GM20000 (cell line): ENCODE measurements around the gene ANK3.

ENCODE experiments used
- DNase-seq: peaks from one replicate; pipeline ENCODE4 v3.0.0; 2012; ENCODE audit warnings: low spot score
- TF ChIP-seq, protein P1 (sequence below): IDR thresholded peaks from 2 replicates; pipeline ENCODE4 v1.5.1; 2012; ENCODE audit warnings: mild to moderate bottlenecking, control low read depth; ENCODE audit errors: extremely low read depth, missing control alignments

ANK3 gene

DNA sequence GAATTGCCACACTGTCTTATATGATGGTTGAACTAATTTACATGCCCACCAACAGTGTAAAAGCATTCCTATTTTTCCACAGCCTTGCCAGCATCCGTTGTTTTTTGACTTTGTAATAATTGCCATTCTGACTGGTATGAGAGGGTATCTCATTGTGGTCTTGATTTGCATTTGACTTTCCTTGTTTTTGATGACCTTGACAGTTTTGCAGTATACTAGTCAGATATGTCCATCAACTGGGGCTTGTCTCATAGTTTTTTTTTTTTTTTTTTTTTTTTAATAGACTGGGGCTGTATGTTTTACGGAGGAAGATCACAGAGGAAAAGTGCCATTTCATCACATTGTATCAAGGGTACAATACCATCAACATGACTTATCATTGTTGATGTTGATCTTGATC, 220.6 kb downstream of the ANK3 start:
- TF ChIP-seq, protein P1, sequence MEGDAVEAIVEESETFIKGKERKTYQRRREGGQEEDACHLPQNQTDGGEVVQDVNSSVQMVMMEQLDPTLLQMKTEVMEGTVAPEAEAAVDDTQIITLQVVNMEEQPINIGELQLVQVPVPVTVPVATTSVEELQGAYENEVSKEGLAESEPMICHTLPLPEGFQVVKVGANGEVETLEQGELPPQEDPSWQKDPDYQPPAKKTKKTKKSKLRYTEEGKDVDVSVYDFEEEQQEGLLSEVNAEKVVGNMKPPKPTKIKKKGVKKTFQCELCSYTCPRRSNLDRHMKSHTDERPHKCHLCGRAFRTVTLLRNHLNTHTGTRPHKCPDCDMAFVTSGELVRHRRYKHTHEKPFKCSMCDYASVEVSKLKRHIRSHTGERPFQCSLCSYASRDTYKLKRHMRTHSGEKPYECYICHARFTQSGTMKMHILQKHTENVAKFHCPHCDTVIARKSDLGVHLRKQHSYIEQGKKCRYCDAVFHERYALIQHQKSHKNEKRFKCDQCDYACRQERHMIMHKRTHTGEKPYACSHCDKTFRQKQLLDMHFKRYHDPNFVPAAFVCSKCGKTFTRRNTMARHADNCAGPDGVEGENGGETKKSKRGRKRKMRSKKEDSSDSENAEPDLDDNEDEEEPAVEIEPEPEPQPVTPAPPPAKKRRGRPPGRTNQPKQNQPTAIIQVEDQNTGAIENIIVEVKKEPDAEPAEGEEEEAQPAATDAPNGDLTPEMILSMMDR, result no peak
- no peak for DNase-seq

DNA sequence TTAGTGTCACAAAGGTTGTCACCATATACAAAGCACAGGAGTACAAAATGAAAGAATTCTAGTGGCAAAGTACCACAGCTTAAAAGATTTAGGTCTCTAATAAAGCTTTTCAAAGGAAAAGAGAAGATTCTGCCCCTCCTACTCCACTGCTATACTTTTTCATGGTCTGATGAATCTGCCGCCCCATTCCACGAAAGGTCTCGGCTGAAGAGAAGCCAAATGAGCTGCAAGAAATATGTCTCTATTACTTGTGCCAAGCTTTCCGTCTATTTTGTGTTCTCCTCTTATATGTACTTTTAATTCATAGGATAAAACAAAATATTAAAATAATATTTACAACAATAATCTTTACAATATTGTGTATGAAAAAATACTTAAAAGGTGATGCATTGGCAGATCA, 222.6 kb downstream of the ANK3 start:
- TF ChIP-seq, protein P1, result no peak
- DNase-seq, result no peak

DNA sequence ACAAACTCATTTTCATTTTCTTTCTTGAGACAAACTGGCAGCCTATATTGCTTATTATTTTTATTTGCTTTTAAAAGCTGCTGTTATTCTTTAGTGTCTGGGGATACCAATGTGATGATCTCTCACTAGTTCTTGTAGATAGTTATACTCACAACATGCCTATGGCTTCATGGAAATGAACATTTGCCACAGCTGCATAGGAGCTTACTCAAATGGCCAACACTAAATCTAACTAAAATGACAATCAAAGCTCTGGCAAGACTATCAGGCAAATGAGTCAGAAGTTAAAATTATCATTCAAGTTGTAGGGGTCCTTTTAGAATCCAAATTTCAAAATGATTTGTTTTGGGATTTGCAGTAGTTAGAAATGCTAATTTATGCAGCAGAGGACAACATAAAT, 225.9 kb downstream of the ANK3 start:
- TF ChIP-seq, protein P1, result no peak
- no peak for DNase-seq

DNA sequence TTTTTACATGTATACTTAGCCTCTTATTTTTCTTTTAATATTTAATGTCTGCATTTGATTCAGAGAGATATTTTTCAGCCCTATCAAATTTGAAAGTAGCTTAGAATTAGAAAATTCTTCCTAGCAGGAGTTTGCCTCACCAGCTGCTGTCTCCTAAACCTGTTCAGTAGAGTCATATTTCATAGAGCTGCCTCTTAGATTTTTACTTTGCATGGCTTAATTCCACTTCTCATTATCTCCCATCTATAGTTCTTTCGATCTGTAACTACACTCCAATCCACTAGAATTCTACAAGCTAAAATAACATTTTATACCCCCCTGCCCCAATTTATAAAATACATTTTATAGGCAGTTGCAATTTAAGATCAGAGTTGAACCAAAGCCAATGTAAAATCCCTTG, 227.0 kb downstream of the ANK3 start:
- DNase-seq, result no peak
- TF ChIP-seq, protein P1, result no peak

DNA sequence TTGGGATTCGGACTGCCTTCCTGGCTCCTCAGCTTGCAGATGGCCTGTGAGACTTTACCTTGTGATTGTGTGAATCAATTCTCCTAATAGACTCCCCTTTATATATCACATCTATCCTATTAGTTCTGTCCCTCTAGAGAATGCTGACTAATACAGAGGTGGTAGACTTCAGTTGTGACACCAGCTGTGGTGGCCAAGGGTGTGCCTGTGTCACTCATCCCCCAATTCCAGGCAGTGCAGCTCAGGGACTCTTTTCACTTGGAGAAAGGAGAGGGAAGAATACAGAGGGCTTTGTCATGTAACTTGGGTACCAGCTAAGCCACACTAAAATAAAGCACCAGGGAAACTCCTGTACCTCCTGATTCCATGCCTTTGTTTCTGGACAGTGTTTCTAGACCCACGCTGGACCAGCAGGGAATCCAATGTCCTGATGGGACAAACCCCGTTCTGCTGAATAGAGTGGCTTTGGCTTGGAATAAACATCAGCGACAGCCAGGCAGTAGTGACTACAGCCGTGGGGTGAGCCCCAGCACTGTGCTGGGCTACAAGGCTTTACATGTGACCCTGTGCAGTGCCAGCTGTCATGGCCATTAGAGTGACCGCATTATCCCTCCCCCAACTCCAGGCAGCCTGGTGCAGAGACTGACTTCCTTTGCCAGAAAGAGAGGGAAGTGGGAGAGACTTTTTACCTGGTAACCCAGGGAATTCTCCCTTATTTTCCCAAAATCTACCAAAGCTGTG, 233.6 kb downstream of the ANK3 start:
- DNase-seq, result no peak
- TF ChIP-seq, protein P1, result no peak

DNA sequence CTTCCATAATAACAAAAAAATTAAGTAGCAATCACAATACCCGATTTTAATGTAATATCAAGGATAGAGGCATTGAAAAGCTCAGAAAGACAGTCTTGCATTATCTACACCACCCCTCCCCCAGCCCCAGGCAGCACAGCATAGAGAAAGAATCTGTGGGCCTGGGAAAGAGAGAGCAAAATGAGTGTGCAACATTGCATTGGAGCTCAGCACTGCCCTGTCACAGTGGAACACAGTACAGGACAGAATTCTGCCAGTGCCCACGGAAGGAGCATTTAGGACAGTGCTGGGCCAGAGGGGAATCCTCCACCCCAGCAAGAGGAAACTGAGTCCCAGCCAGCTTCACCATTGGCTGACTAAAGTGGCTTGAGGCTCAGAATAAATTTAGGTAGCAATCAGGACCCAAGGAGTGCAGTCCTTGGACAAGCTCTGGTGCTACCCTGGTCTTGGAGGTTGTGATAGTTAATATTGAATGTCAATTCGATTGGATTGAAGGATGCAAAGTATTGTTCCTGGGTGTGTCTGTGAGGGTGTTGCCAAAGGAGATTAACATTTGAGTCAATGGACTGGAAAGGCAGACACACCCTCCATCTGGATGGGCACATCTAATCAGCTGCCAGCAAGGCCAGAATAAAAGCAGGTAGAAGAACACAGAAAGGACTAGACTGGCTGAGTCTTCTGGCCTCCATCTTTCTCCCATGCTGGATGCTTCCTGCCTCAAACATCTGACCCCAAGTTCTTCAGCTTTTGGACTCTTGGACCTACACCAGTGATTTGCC, 234.4 kb downstream of the ANK3 start:
- TF ChIP-seq, protein P1, result no peak
- no peak for DNase-seq

DNA sequence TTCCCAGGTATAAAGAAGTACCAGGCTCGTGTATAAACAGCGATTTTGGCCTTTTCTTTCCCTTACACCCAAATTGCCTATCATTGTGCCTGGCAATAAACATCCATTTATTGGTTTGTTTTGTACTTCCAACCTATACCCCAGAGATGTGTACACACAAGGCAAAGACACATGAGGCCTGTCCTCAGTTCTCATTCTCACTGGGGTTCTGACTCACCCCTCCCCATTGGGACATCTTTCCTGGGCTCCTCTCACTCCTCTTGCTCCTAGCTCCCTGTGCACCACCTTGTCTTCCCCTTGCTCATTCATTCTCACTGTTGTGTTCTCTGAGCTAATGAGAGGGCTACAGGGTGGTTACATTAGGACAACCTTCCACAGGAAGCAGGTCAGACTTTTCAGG, 240.7 kb downstream of the ANK3 start:
- TF ChIP-seq, protein P1, result no peak
- no peak for DNase-seq
